AG10803 (cell line): ENCODE data around the gene HSD11B1.

ENCODE experiments used
- DNase-seq: peaks from one replicate; pipeline ENCODE4 v3.0.0; 2010; ENCODE audit warnings: low read depth
- H3K4me3 ChIP-seq: 2 replicates; pipeline ENCODE4 v1.5.1; 2011; ENCODE audit warnings: mild to moderate bottlenecking, low read length, control low read depth
- TF ChIP-seq, protein P1 (sequence below): conservative IDR thresholded peaks from 2 replicates; pipeline ENCODE4 v1.5.1; 2011; ENCODE audit warnings: mild to moderate bottlenecking, low read length, control low read depth, inconsistent platforms

The HSD11B1 gene

DNA sequence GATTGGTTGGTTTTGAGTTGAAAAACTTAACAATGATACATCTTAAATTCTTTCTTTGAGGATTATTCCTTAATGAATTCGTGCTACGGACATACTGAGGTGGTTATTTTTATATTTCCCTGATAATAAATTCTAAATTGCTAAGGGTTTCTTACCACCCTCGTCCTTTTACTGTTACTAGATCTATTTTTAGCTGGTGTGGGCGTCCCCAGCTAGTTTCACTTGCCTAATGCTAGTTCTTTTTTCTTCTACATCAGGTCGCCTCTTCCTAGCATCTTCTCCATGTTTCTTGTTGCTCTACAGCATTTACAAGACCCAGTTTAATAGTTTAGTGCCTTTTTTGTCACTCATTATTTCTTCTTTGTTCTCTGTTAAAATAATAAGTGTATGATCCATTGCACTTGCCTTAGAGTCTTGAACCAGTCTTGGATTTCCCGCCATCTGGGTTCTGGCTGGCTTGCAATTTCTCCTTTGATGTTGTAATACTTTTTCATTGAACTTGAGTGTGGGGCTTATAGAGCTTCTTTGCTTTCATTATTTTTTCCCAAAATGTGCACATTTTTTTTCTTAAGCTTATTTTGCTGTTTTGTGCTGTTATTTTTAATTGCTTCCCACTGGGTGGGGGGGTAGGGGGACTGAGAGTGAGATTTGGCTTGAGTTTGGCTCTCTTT, 677 bp upstream of the HSD11B1 start:
- no peak for DNase-seq
- TF ChIP-seq, protein P1, sequence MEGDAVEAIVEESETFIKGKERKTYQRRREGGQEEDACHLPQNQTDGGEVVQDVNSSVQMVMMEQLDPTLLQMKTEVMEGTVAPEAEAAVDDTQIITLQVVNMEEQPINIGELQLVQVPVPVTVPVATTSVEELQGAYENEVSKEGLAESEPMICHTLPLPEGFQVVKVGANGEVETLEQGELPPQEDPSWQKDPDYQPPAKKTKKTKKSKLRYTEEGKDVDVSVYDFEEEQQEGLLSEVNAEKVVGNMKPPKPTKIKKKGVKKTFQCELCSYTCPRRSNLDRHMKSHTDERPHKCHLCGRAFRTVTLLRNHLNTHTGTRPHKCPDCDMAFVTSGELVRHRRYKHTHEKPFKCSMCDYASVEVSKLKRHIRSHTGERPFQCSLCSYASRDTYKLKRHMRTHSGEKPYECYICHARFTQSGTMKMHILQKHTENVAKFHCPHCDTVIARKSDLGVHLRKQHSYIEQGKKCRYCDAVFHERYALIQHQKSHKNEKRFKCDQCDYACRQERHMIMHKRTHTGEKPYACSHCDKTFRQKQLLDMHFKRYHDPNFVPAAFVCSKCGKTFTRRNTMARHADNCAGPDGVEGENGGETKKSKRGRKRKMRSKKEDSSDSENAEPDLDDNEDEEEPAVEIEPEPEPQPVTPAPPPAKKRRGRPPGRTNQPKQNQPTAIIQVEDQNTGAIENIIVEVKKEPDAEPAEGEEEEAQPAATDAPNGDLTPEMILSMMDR = no peak
- no peak overlapping the region for H3K4me3 ChIP-seq

DNA sequence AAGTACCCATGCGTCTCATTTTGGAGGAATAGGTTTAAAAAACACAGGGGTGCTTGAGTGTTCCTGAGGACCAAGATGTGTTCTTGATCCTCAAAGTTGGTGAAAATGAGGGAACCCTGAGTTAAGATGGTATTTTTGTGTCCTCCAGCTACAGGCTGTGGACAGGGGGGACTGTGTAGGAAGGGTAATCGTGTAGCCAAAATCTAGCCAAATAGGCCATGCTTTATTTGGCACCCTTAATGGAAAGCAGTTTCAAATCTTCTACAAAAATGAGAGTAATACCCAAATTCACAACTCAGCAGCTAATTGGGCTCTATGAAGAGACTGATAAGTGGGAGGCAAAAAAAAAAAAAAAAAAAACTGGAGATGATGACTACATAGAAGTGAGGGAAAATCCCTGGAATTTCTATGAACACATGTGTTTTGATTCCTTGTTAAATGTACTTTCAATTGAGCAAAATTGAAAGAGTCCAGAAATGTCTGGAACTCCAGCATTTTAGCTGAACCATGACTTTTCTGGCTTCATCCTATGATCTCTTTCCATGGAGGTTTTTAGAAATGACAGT, 470 bp downstream of the HSD11B1 start:
- TF ChIP-seq, protein P1 = no peak
- no peak for DNase-seq
- H3K4me3 ChIP-seq = no peak overlapping the region

DNA sequence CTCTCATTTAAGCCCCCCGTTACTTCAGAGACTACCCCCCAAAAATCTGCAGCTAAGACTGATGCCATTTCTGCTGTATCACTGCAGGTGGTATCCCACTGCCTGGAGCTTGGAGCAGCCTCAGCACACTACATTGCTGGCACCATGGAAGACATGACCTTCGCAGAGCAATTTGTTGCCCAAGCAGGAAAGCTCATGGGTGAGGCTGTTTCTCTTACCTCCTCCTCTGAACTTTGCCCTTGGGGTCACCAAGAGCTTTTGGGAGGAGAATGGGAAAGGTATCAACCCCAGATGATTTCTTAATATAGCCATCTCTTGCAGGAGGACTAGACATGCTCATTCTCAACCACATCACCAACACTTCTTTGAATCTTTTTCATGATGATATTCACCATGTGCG, 2.0 kb downstream of the HSD11B1 start:
- TF ChIP-seq, protein P1 = no peak
- no peak for DNase-seq
- H3K4me3 ChIP-seq = no peak overlapping the region

DNA sequence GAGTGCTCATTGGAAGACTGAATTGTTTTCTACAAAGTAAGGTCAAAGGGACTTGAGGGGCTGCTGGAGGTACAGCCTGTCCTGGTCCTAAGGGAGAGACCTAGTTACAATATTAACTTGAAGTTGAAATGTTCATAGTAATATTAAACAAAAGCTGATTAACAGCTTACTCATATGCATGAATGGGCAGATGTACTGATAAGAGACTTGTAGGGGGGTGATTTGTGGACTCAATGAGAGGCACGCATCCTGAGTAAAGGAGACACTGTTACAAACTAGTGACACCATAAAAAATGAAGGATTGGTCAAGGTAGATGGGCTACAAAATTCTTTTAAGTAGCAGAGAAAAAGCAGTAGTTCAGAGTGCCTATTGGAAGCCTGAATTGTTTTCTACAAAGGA, 2.7 kb downstream of the HSD11B1 start:
- DNase-seq = no peak
- TF ChIP-seq, protein P1 = no peak
- no peak overlapping the region for H3K4me3 ChIP-seq

DNA sequence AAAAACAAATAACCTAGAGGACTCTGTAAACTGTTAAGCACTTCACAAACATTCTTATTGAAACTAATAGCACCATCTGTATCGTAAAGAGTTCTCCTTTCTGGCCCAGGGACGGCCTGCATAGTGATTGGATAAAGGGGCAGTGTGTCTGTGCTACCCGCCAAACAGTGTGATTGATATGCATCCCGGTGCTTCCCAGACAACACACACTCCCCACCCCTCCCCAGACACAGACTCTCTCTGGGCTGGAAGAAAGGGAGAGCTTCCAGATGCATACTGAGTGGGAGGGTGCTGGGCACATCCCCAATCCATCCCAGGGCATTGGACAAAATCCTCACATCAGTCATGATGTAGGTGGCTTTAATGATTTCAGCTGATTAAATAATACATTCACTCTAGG, 3.7 kb downstream of the HSD11B1 start:
- TF ChIP-seq, protein P1 = no peak
- H3K4me3 ChIP-seq = no peak overlapping the region
- no peak for DNase-seq

DNA sequence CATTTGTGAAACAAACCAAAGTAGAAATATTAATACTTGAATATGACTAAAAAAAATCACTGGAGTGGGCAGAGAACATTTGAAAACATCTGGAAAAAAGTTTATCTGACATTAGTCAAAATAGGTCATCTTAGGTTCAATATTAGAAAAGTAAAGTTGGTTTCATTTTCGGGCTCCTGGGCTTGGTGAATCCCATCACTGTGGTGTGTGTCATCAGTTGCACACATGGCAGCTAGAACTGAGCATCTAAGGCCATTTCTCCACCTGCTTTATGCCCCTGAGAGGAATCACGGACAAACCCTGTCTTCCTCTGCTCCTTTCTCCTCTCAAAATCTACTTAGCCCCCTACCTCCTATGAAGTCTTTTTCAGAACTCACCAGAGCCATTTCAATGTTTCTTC, 5.4 kb downstream of the HSD11B1 start:
- TF ChIP-seq, protein P1 = no peak
- no peak overlapping the region for H3K4me3 ChIP-seq
- no peak for DNase-seq

DNA sequence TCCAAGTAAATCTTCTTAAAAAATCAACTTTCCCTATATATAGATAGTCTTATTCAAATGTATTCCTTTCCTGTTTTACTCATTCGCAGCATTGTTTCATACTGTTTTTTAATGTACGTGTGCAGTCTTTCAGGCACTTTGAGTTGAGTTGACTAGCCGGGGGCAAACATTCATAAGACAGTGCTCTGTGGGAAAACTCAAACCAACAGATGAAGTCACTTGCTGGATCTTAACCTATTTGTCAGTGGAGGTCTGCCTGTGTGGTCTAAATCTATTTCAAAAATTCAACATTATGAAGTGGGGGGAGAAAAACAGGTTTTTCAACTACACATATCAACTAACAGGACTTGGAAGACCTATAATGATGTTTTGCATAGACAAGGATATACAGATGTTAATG, 6.2 kb downstream of the HSD11B1 start:
- H3K4me3 ChIP-seq = no peak overlapping the region
- no peak for DNase-seq
- TF ChIP-seq, protein P1 = no peak
